ENCODE measurements around the gene TBX10. TPM values are rescaled to one million over a fixed set of nuclear protein-coding genes. Genes with fewer than 3 reads are reported as not detected.

Gene TBX10
- total RNA-seq, 1 experiment from 2014 or later = not detected

DNA sequence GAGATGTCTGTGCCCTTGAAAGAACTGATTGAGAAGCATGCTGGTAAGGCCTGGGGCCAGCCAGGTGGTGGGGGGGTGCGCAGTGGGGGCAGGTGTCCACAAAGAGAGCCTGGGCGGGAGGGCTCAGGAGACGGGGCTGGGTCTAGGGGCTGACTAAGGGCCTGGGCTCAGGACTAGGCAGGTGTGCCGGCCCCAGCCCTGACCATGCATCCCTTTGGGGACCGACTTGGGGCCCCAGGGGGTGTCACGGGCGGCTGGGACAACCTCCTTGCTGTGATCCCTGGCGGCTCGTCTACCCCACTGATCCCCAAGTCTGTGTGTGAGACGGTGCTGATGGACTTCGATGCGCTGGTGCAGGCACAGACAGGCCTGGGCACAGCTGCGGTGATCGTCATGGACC is 28.4 kb downstream of the TBX10 start:
- DNase-seq = no peak
- Mint-ChIP-seq H3K36me3 (ENCODE audit: insufficient read depth in 1 of 3, low read depth in 3 of 3) (peaks cover 13 to 38% (median 35%) of the 10 kb centered on the region in 3 experiments), H3K4me3 (no peak overlapping the region), H3K4me1 (peaks cover 19 to 27% of the 10 kb centered on the region in 2 experiments), H3K27me3 (ENCODE audit: low read depth) (peaks cover 5% of the 10 kb centered on the region), H3K27ac (no peak overlapping the region), H3K9me3 (no peaks in the 10 kb centered on the region)
- no peak overlapping the region for H4K91ac ChIP-seq (ENCODE audit: insufficient read length, low read depth, low read length)
- no peaks in the 10 kb centered on the region for H3K4me1 ChIP-seq (ENCODE audit: insufficient read depth, low read length)
- H3T11ph ChIP-seq (ENCODE audit: low read length) = no peak overlapping the region
- no peaks in the 10 kb centered on the region for H3K79me1 ChIP-seq (ENCODE audit: insufficient read depth, low read depth, low read length, poor library complexity, severe bottlenecking)
- no peak overlapping the region for H2BK20ac ChIP-seq (ENCODE audit: low read depth, low read length, poor library complexity, severe bottlenecking)
- no peak overlapping the region for H3K18ac ChIP-seq (ENCODE audit: insufficient read length, low read depth, low read length)
- no peak overlapping the region for H2BK120ac ChIP-seq (ENCODE audit: low read depth, low read length, poor library complexity, severe bottlenecking)
- H3K23ac ChIP-seq (ENCODE audit: insufficient read length, low read depth, low read length) = no peak overlapping the region
- WGBS (ENCODE audit: extremely low coverage, insufficient read length, low lambda C conversion rate) = no CpG with 5 or more reads among the region's 14 CpGs
- no peak overlapping the region for H4K5ac ChIP-seq (ENCODE audit: insufficient read length, low read depth, low read length)
- H3K14ac ChIP-seq (ENCODE audit: insufficient read depth, low read length) = no peak overlapping the region
- no peaks in the 10 kb centered on the region for H3K9me3 ChIP-seq (ENCODE audit: control insufficient read depth, low read depth, low read length)
- H3K4ac ChIP-seq (ENCODE audit: low read depth, low read length) = no peak overlapping the region
- H2AFZ ChIP-seq (ENCODE audit: low read length) = no peak overlapping the region
- H4K8ac ChIP-seq (replicated peaks; ENCODE audit: insufficient read length, low read depth, low read length) = no peak overlapping the region
- no peak overlapping the region for H2BK5ac ChIP-seq (ENCODE audit: insufficient read length, low read length)
- H2BK12ac ChIP-seq (ENCODE audit: insufficient read length, low read depth, low read length) = no peak overlapping the region
- peaks cover 8% of the 10 kb centered on the region for H3K23me2 ChIP-seq (ENCODE audit: insufficient read length, low read depth, low read length, poor library complexity, severe bottlenecking)
- no peak for TF ChIP-seq CTCF (conservative IDR thresholded peaks at IDR 0.05)
- no peak overlapping the region for H3K4me2 ChIP-seq (ENCODE audit: insufficient read depth, insufficient read length, low read length)
- no peaks in the 10 kb centered on the region for H4K20me1 ChIP-seq (ENCODE audit: control insufficient read depth, insufficient read depth, insufficient read length)
- H3K56ac ChIP-seq (ENCODE audit: insufficient read length, low read depth, low read length) = no peak overlapping the region
- H3K27me3 ChIP-seq (ENCODE audit: insufficient read depth, low read length) = no peaks in the 10 kb centered on the region
- no peak overlapping the region for H2BK15ac ChIP-seq (ENCODE audit: low read depth, low read length)
- H3K27ac ChIP-seq (ENCODE audit: insufficient read length, low read depth, low read length) = no peak overlapping the region
- no peak overlapping the region for H2AK5ac ChIP-seq (ENCODE audit: insufficient read length, low read length)
- no peak overlapping the region for H3K9ac ChIP-seq (ENCODE audit: extremely low read depth, insufficient read length, low read length)
- H3K79me2 ChIP-seq (ENCODE audit: insufficient read depth, low read length) = no peaks in the 10 kb centered on the region

Data from H9 (cell line).